Endothelial cell of umbilical vein (primary cell): ENCODE results near the gene ITGB2. TPM values are rescaled to one million over a fixed set of nuclear protein-coding genes. Genes with fewer than 3 reads are reported as not detected.

Experiments used
- BruUV-seq: library from RNA; stranded (reverse); fragments of 400-500 nt; replicated peaks from 2 replicates; lab custom pipeline; 2021; lab: Mats Ljungman, UMichigan
- CTCF ChIA-PET: fragments of 300-600, 350-600 bp; sonication (Branson Sonifier 250); formaldehyde crosslinking; loops from one replicate; lab custom pipeline; 2021; ENCODE audit warnings: antibody characterized with exemption, inconsistent platforms; lab: Charles Lee
- POLR2A ChIA-PET: fragments of 300-600, 350-600 bp; sonication (Branson Sonifier 250); formaldehyde crosslinking; loops from one replicate; lab custom pipeline; 2021; ENCODE audit warnings: antibody characterized with exemption, inconsistent platforms; lab: Charles Lee
- DNase-seq: peaks from one replicate; pipeline ENCODE4 v3.0.0-alpha.2; 2011; ENCODE audit warnings: low read depth, low spot score
- FAIRE-seq: peaks from 2 replicates; lab custom pipeline; 2011; peaks lifted over from hg19 to GRCh38; lab: Jason Lieb, UNC
- H2AFZ ChIP-seq: 2 replicates; pipeline ENCODE4 v1.6.0; 2012; ENCODE audit warnings: low read depth, low read length, control low read depth, inconsistent platforms
- H3K27ac ChIP-seq: 2 replicates; pipeline ENCODE4 v1.5.1; 2011; ENCODE audit warnings: low read depth, mild to moderate bottlenecking, control low read depth, low read length, moderate library complexity; ENCODE audit not compliant: insufficient read depth
- H3K27me3 ChIP-seq, 2 experiments: 2 replicates each; pipeline versions ENCODE4 v1.6.0 to v1.6.1; 2011; ENCODE audit warnings: low read length in 2 of 2, mixed read lengths in 1 of 2; ENCODE audit not compliant: control insufficient read depth in 2 of 2, insufficient read depth in 2 of 2
- H3K36me3 ChIP-seq, 2 experiments: 2 replicates in 1 of 2; 3 replicates in 1 of 2; pipeline ENCODE4 v1.5.1; 2011; ENCODE audit warnings: low read length in 2 of 2, mild to moderate bottlenecking in 1 of 2, moderate library complexity in 1 of 2; ENCODE audit not compliant: control insufficient read depth in 2 of 2, insufficient read depth in 2 of 2; ENCODE audit errors: extremely low read depth in 1 of 2
- H3K4me1 ChIP-seq: 3 replicates; pipeline ENCODE4 v1.5.1; 2011; ENCODE audit warnings: mild to moderate bottlenecking, low read length; ENCODE audit not compliant: control insufficient read depth, insufficient read depth; ENCODE audit errors: extremely low read depth
- H3K4me2 ChIP-seq: 2 replicates; pipeline ENCODE4 v1.6.1; 2011; ENCODE audit warnings: low read length, control low read depth, mixed read lengths; ENCODE audit not compliant: insufficient read depth
- H3K4me3 ChIP-seq, 3 experiments: fragments of 200-600 bp in 1 of 3; sonication (generic), shearing (Covaris generic) in 1 of 3; replicated peaks in 1 of 3; 2 replicates each; pipeline ENCODE4 v1.5.1; 2011 to 2016; ENCODE audit warnings: control low read depth in 3 of 3, low read length in 3 of 3, mild to moderate bottlenecking in 2 of 3, inconsistent platforms in 1 of 3, low read depth in 1 of 3, moderate library complexity in 1 of 3; ENCODE audit not compliant: insufficient read depth in 1 of 3
- H3K79me2 ChIP-seq: 2 replicates; pipeline ENCODE4 v1.6.0; 2012; ENCODE audit warnings: low read length, inconsistent platforms; ENCODE audit not compliant: control insufficient read depth, insufficient read depth
- H3K9ac ChIP-seq: replicated peaks from 2 replicates; pipeline ENCODE3; 2011; ENCODE audit warnings: low read length, control low read depth; ENCODE audit not compliant: insufficient read depth; ENCODE audit errors: extremely low read depth
- H3K9me1 ChIP-seq: replicated peaks from 3 replicates; pipeline ENCODE4 v1.6.0; 2011; ENCODE audit warnings: mild to moderate bottlenecking, low read length; ENCODE audit not compliant: control insufficient read depth, insufficient read depth; ENCODE audit errors: extremely low read depth
- H3K9me3 ChIP-seq: replicated peaks from 2 replicates; pipeline ENCODE4 v1.5.1; 2012; ENCODE audit warnings: low read length, inconsistent platforms; ENCODE audit not compliant: control insufficient read depth, insufficient read depth
- H4K20me1 ChIP-seq: replicated peaks from 2 replicates; pipeline ENCODE3; 2011; ENCODE audit warnings: mild to moderate bottlenecking, low read length; ENCODE audit not compliant: control insufficient read depth, insufficient read depth; ENCODE audit errors: extremely low read depth
- CTCF ChIP-seq, 2 donors: IDR thresholded peaks; 1 replicate in 1 of 2; 2 replicates in 1 of 2; pipeline ENCODE4 v1.5.1; 2011; ENCODE audit warnings: low read length in 2 of 2, mild to moderate bottlenecking in 2 of 2, moderate library complexity in 2 of 2, control low read depth in 1 of 2, inconsistent platforms in 1 of 2, low read depth in 1 of 2; ENCODE audit not compliant: insufficient read depth in 1 of 2; ENCODE audit errors: extremely low read depth in 1 of 2
- EZH2 ChIP-seq: IDR thresholded peaks from 2 replicates; pipeline ENCODE4 v1.6.1; 2012; ENCODE audit warnings: borderline replicate concordance, low read depth, mild to moderate bottlenecking, moderate library complexity, low read length, inconsistent platforms; ENCODE audit not compliant: severe bottlenecking
- FOS ChIP-seq: IDR thresholded peaks from 2 replicates; pipeline ENCODE4 v1.6.1; 2011; ENCODE audit warnings: mild to moderate bottlenecking, low read length, moderate library complexity, borderline replicate concordance; ENCODE audit not compliant: insufficient read depth
- GATA2 ChIP-seq: IDR thresholded peaks from 2 replicates; pipeline ENCODE4 v1.7.0; 2011; ENCODE audit warnings: low read depth, mild to moderate bottlenecking, moderate library complexity, mixed read lengths, low read length; ENCODE audit not compliant: insufficient read length, insufficient read depth
- JUN ChIP-seq: IDR thresholded peaks from 2 replicates; pipeline ENCODE4 v1.6.1; 2011; ENCODE audit warnings: borderline replicate concordance, low read depth; ENCODE audit not compliant: insufficient read length, insufficient read depth
- MAX ChIP-seq: IDR thresholded peaks from 2 replicates; pipeline ENCODE4 v1.6.1; 2011; ENCODE audit not compliant: insufficient read depth, insufficient read length
- MYC ChIP-seq: IDR thresholded peaks from one replicate; pipeline ENCODE4 v1.6.1; 2011; ENCODE audit warnings: mild to moderate bottlenecking, low read depth, low read length
- POLR2A ChIP-seq: IDR thresholded peaks from 2 replicates; pipeline ENCODE4 v1.6.1; 2012; ENCODE audit warnings: low read depth, mild to moderate bottlenecking, control low read depth, low read length
- POLR2AphosphoS5 ChIP-seq: IDR thresholded peaks from 2 replicates; pipeline ENCODE4 v1.6.1; 2012; ENCODE audit warnings: low read depth, mild to moderate bottlenecking, control low read depth, low read length, moderate library complexity; ENCODE audit not compliant: insufficient read depth
- dilution Hi-C: fragments of 300-500 bp; cut with MboI; formaldehyde crosslinking; loops from one replicate; pipeline ENCODE4 v1.15.0; 2019; ENCODE audit warnings: low sequenced_read_pairs; ENCODE audit not compliant: extremely low pct_ligation_motif_present
- intact Hi-C: fragments of 100-400 bp; cut with micrococcal nuclease; formaldehyde crosslinking; loops from one replicate; pipeline ENCODE4 v1.10.0; 2022
- polyA plus RNA-seq, 4 experiments: library from polyadenylated mRNA; depleted of rRNA in 3 of 4; stranded (reverse) in 3 of 4; unstranded in 1 of 4; fragments of >200 nt; gene quantifications; 2 replicates each; pipeline versions ENCODE4 v1.2.1 to v1.2.3, GENCODE V29; 2011 to 2012; ENCODE audit warnings: missing spikeins in 1 of 4
- total RNA-seq: library from RNA; stranded (reverse); gene quantifications from 2 replicates; pipeline ENCODE4 v1.2.3, GENCODE V29; 2021

The ITGB2 gene
- total and polyA plus RNA-seq, 2 donors (not counting 3 experiments of a cell fraction or from before 2014, with no cell fraction given), result 0.39 to 0.91 TPM

- no peaks in the 10 kb centered on the region for H3K4me1 ChIP-seq
- no peaks in the 10 kb centered on the region for H3K79me2 ChIP-seq
- no peak overlapping the region for H3K27ac ChIP-seq
- POLR2A ChIA-PET, result no interaction called here
- TF ChIP-seq MAX (no peak), JUN (no peak), GATA2 (no peak), MYC (no peak), FOS (no peak), CTCF (IDR thresholded peaks at IDR 0.05; ENCODE audit: extremely low read depth in 1 of 2, insufficient read depth in 1 of 2, low read depth in 1 of 2, low read length in 2 of 2) (no peak), POLR2A (no peak), EZH2 (no peak), POLR2AphosphoS5 (no peak)
- DNase-seq, result no peak
- dilution Hi-C loops, result no loop called here
- no TSS peak for BruUV-seq
- CTCF ChIA-PET, result no interaction called here
- no peaks in the 10 kb centered on the region for H3K9me1 ChIP-seq
- no peak overlapping the region for H3K9ac ChIP-seq
- H3K27me3 ChIP-seq, result no peaks in the 10 kb centered on the region
- FAIRE-seq, result no peak
- intact Hi-C loops, result no loop called here
- H4K20me1 ChIP-seq, result no peaks in the 10 kb centered on the region
- no peaks in the 10 kb centered on the region for H3K9me3 ChIP-seq
- H2AFZ ChIP-seq, result no peak overlapping the region
- no peak overlapping the region for H3K4me3 ChIP-seq
- H3K4me2 ChIP-seq, result no peak overlapping the region
- H3K36me3 ChIP-seq, result no peaks in the 10 kb centered on the region
These were observed 83.2 kb downstream of the ITGB2 start for GRCh38 chr21:44837537-44837936.
